Thyroid gland (tissue), 4 donors: ENCODE data around the gene TMEM150C.

Source experiments
- POLR2A ChIP-seq, 2 donors: fragments of 450-650 bp; IDR thresholded peaks; one replicate each; pipeline ENCODE4 v1.6.1; 2017; ENCODE audit warnings: antibody characterized with exemption in 2 of 2, mild to moderate bottlenecking in 2 of 2, moderate library complexity in 1 of 2
- TF ChIP-seq, protein P1 (sequence below), 6 experiments: fragments of 200-600 bp in 3 of 6; fragments of 450-650 bp in 3 of 6; sonication (generic) in 3 of 6; IDR thresholded peaks; one replicate each; pipeline ENCODE4 v1.5.1; 2016 to 2019; ENCODE audit warnings: antibody characterized with exemption in 6 of 6, mild to moderate bottlenecking in 2 of 6, inconsistent platforms in 1 of 6, moderate library complexity in 1 of 6

- TF ChIP-seq, protein P1, sequence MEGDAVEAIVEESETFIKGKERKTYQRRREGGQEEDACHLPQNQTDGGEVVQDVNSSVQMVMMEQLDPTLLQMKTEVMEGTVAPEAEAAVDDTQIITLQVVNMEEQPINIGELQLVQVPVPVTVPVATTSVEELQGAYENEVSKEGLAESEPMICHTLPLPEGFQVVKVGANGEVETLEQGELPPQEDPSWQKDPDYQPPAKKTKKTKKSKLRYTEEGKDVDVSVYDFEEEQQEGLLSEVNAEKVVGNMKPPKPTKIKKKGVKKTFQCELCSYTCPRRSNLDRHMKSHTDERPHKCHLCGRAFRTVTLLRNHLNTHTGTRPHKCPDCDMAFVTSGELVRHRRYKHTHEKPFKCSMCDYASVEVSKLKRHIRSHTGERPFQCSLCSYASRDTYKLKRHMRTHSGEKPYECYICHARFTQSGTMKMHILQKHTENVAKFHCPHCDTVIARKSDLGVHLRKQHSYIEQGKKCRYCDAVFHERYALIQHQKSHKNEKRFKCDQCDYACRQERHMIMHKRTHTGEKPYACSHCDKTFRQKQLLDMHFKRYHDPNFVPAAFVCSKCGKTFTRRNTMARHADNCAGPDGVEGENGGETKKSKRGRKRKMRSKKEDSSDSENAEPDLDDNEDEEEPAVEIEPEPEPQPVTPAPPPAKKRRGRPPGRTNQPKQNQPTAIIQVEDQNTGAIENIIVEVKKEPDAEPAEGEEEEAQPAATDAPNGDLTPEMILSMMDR (IDR thresholded peaks at IDR 0.05) = no peak
- TF ChIP-seq POLR2A (IDR thresholded peaks at IDR 0.05) = no peak
Measured at GRCh38 chr4:82493721-82494425, 67.9 kb downstream of the TMEM150C start.
